Measurements from ENCODE around the gene DHFR.
"Not testable (repeated sequence)": the region's sequence is repeated elsewhere in the genome, so short reads cannot be mapped to it uniquely, and the experiment has no call there.

The DHFR gene

GRCh38 chr5:80654391-80655230 is at the start of gene DHFR, which contains the start of gene MSH3:
TSS of gene DHFR (minus strand) at chr5:80654983. CDS start at chr5:80654489, 494 bp downstream.
TSS of gene MSH3 (plus strand) at chr5:80654652. CDS start at chr5:80654728, 76 bp downstream.
- DNase-seq, result peak; percentile 89

DNA sequence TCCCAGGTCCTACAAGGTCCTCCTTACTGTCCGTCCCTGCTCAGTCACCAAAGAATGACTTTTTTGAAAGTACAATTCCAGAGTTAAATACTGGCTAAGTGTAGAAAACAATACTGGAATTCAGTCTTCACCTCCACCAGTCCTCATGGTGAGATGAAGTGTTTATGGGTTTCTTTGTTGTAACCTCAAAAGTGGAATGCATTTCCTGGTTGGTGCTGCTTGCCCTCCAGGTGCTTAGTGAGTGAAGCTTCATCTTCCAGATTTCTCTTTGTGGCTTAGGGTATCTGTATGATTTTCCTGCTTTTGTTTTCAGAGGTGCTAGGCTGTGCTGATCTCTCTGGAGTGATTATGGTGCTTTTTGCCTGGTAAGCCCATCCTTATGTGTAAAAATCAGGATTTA is 49.4 kb upstream of the DHFR start:
- DNase-seq, result no peak

- DNase-seq, result no peak
These were observed 49.0 kb upstream of the DHFR start for GRCh38 chr5:80703747-80704146.

GRCh38 chr5:80703291-80703690 is 48.5 kb upstream of the DHFR start:
- DNase-seq, result no peak

GRCh38 chr5:80701597-80701996 is 46.8 kb upstream of the DHFR start:
- DNase-seq, result no peak

DNA sequence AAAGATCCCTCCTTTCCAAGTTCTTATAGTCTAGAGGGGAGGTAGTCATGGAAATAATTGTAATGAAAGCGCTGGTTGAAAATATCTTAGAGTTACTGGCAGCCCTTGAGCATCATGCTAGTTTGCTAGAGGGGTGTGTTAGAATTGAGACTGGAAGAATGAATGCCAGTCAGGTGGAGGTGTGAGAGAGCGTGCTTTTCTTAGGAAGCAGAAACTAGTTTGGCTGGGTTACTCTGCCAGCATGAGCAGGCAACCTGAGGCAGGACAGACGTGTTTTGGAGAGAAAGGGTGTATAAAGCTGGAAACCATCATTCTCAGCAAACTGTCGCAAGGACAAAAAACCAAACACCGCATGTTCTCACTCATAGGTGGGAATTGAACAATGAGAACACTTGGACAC is 43.6 kb upstream of the DHFR start:
- DNase-seq, result no peak

DNA sequence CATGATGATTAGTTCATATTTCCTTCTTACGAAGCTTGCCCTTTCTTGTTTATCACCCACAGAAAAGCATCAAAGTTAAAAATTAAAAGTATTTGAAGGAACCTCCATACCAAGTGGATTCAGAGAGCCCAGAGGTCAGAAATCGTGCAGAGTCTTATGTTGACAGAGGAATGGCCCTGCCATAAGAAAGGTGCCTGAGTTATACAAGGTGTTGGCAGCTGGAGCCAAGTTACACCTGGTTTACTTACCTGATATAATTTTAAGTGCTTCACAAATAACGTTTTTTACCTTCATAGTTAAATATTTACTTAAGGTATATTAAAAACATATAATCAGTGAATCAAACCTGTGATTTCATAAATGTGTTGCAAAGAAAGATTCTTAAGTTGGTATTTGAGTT is 42.3 kb upstream of the DHFR start:
- no peak for DNase-seq

DNA sequence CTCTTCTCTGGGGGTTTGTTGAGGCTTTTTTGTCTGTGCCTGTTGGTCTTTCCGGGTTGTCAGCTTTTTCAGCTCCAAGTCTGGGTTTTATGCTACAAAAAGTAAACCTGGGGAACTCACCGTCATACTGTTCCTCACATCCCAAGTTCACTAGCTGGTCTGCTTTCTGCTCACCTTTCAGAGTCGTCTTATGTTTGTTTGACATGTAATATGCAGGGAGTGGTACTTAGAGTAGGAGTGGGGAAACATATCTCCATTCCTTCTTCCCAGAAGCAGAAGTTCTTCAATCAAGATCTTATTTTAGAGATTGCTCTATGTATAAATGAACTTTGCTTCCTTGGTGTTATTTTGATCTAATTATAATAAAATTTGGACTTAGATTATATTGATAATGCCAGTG is 41.7 kb upstream of the DHFR start:
- DNase-seq, result no peak

DNA sequence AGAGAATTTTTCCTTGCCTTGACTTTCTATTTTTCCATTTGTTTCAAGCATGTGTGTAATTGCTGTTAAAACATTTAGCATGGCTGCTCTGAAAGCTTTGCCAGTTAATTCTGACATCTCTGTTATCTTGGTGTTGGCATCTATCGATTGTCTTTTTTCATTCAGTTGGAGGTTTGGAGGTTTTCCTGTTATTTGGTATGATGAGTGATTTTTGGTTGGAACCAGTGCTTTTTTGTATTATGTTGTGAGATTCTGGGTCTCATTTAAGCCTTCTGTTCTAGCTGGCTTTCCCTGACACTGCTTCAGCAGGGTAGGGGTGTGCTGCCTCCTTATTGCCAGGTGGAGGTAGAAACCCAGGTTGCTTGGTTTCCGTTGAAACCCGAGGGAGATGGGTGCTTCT is 40.9 kb upstream of the DHFR start:
- DNase-seq, result no peak

DNA sequence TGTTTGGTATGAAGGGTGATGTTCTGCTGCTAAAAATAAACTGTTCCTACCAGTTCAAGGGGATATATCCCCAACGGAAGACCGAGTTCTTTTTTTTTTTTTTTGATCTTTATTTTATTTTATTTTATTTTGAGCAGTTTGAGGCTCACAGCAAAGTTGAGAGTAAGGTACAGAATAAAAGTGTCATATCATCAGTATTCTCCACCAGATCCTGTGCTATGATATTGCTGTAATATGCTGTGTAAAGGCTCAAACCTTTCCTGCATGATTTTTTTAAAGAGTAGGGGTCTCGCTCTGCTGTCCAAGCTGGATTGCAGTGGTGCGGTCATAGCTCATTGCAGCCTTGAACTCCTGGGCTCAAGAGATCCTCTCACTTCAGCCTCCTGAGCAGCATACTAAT is 34.8 kb upstream of the DHFR start:
- no peak for DNase-seq

- DNase-seq, result no peak
These were observed 34.1 kb upstream of the DHFR start for GRCh38 chr5:80688648-80689420.

DNA sequence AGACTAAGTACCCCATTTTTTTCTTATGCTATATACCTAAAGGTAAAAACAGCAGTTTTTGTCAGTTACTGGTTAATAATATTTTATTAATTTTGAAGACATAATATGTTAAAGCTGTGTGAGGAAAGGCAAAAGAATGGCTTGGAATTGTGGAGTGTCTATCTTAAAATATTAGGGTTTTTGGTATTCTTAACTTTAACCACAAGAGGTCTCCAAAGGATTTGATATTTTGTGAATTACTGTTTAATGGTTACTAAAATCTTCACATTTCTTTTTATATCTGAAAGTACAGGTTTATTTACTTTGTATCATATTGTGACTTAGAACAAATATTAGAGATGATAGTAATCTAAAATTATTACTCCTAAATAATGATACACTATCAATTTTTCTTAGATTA is 32.0 kb upstream of the DHFR start:
- DNase-seq, result no peak

DNA sequence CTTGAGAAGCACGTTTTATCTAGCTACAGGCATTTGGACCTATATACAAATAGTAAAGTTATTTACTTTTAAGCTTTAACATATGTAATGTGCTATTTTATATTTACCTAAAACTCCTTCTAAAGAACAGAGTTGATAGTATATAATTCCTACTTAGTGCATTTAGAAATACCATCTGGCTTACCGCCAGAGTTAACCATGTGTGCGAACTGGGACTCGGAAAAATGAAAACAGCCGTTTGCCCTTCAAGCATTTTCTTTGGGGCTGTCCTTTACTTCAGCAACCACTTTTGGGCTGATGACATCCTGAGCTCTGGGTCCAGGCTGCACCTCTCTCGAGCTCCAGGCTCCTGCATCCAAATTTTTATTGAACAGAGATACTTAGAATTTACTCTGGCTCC is 21.9 kb upstream of the DHFR start:
- no peak for DNase-seq

DNA sequence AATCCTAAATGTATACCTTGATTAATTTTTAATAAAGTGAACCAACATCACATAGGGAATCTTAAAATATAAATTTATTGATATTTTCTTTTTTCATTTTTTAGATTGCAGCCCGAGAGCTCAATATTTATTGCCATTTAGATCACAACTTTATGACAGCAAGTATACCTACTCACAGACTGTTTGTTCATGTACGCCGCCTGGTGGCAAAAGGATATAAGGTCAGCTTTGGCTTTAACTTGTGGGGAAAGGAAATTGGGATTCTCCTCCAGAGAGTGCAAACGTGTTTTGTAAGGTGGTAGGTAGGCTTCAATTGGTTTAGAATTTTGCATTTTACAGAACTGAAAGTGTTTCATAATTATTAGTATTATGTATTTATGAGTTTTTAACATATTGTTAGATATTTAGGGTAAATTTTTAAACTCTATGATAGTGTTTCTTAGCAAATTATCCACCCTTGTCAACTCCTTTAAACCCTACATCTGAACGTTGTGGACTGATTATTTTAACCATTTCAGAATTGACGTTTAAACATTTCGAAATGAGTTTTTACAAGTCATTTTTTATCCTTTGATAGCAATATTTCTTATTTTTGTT is 17.5 kb upstream of the DHFR start:
- peak; percentile 33 for DNase-seq

GRCh38 chr5:80668016-80668969 is 13.5 kb upstream of the DHFR start:
- no peak for DNase-seq

- DNase-seq, result no peak
These were observed 12.6 kb upstream of the DHFR start for GRCh38 chr5:80667384-80667783.

- DNase-seq, result no peak
These were observed 10.3 kb upstream of the DHFR start for GRCh38 chr5:80665057-80665456.

- no peak for DNase-seq
These were observed 7.3 kb upstream of the DHFR start for GRCh38 chr5:80662108-80662507.

DNA sequence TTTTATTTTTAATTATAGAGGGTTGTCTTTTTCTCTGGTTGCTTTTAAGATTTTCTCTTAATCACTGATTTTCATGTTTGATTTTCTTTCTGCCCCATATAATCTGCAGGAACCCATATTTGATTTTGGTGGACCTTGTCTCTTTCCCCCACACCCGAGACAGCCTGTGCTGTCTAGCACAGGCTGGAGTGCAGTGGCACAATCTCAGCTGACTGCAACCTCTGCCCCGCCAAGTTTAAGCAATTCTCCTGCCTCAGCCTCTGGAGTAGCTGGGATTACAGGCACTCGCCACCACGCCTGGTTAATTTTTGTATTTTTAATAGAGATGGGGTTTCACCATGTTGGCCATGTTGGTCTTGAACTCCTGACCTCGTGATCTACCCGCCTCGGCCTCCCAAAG is 5.9 kb upstream of the DHFR start:
- not testable (repeated sequence) for DNase-seq

- DNase-seq, result no peak
These were observed 4.3 kb upstream of the DHFR start for GRCh38 chr5:80659106-80659505.

DNA sequence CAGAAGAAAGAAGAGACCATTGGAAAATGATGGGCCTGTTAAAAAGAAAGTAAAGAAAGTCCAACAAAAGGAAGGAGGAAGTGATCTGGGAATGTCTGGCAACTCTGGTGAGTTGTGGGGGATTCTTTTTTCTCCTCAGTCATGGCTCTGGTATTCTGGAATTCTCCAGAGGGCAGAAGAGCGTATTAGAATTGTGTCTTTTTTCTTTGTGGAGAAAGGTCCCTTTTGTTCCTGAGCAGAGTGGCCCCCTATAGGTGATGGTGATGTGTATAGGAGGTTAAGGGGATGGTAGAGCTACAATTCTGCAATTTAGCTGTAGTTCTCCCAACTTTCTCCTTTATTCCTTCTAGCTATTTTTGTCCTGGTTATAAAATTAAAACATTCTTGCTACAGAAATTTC is 1.6 kb upstream of the DHFR start:
- DNase-seq, result no peak

- no peak for DNase-seq
These were observed 520 bp upstream of the DHFR start for GRCh38 chr5:80655231-80655774.
